Measurements from ENCODE around the gene YIPF1.
"Not testable (repeated sequence)": the region's sequence is repeated elsewhere in the genome, so short reads cannot be mapped to it uniquely, and the experiment has no call there.

The YIPF1 gene

DNA sequence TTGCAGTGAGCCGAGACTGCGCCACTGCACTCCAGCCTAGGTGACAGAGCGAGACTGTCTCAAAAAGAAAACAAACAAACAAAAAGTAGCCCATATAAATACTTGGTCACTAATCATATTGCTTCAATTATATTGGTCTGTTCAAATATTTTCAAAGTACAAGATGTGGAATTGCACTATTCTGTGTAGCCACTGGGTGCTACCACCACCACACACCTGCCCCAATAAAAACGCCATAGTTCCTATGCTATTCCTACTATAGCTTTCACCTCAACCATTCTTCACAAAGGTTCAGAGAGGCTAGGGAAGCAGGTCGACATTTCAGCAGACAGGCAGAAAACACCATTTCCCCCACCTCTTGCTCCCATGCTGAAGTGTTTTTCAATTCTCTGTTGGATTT is 68.2 kb downstream of the YIPF1 start:
- Histone ChIP-seq H3K4me1 (ENCODE audit: control insufficient read depth, insufficient read depth, low read length) (no peaks in the 10 kb centered on the region), H3K9me3 (ENCODE audit: control insufficient read depth, low read length) (no peaks in the 10 kb centered on the region), H3K36me3 (ENCODE audit: control insufficient read depth, insufficient read depth, low read length) (peaks cover 22% of the 10 kb centered on the region), H3K4me3 (ENCODE audit: insufficient read depth, low read depth, low read length) (no peak overlapping the region), H3K27me3 (ENCODE audit: control insufficient read depth, insufficient read depth, low read length, poor library complexity, severe bottlenecking) (no peaks in the 10 kb centered on the region), H3K27ac (ENCODE audit: insufficient read depth, low read depth, low read length, poor library complexity, severe bottlenecking) (no peak overlapping the region)
- 87 to 96% methylated on average over 5 of the region's 5 CpGs for WGBS, 2 experiments

DNA sequence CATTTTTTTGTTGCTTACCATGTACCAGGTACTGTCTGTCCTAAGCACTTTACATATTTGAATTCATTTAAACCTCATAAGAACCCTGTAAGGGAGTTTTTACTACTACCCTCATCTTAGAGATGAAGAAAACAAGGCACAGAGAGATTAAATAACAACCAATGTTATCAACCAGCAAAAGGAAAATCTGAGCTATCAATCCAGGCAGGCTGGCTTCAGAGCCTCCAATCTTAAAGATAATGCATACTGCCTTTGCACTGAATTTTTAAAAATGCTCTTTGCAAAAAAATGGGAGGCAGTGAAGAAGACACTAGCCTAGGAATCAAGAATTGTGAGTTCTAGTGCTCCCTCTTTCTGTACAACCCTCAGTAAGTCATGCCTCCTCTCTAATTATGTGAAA is 70.2 kb downstream of the YIPF1 start:
- no peaks in the 10 kb centered on the region for H3K27me3 ChIP-seq (ENCODE audit: control insufficient read depth, insufficient read depth, low read length, poor library complexity, severe bottlenecking)
- H3K36me3 ChIP-seq (ENCODE audit: control insufficient read depth, insufficient read depth, low read length), result peaks cover 14% of the 10 kb centered on the region
- no peaks in the 10 kb centered on the region for H3K9me3 ChIP-seq (ENCODE audit: control insufficient read depth, low read length)
- H3K4me3 ChIP-seq (ENCODE audit: insufficient read depth, low read depth, low read length), result no peak overlapping the region
- H3K27ac ChIP-seq (ENCODE audit: insufficient read depth, low read depth, low read length, poor library complexity, severe bottlenecking), result no peak overlapping the region
- H3K4me1 ChIP-seq (ENCODE audit: control insufficient read depth, insufficient read depth, low read length), result no peaks in the 10 kb centered on the region

DNA sequence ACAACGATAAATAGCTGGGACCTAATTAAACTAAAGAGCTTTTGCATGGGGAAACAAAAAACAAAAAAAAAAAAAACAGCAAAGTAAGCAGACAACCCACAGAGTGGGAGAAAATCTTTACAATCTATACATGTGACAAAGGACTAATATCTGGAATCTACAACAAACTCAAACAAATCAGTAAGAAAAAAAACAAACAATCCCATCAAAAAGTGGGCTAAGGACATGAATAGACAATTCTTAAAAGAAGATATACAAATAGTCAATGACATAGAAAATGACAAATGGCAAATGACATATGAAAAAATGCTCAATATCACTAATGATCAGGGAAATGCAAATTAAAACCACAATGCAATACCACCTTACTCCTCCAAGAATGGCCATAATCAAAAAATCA is 73.0 kb downstream of the YIPF1 start:
- H3K27me3 ChIP-seq (ENCODE audit: control insufficient read depth, insufficient read depth, low read length, poor library complexity, severe bottlenecking); H3K4me1 ChIP-seq (ENCODE audit: control insufficient read depth, insufficient read depth, low read length); H3K9me3 ChIP-seq (ENCODE audit: control insufficient read depth, low read length); H3K4me3 ChIP-seq (ENCODE audit: insufficient read depth, low read depth, low read length); H3K36me3 ChIP-seq (ENCODE audit: control insufficient read depth, insufficient read depth, low read length); H3K27ac ChIP-seq (ENCODE audit: insufficient read depth, low read depth, low read length, poor library complexity, severe bottlenecking): not testable (repeated sequence)
- WGBS, 2 experiments, result 87 to 88% methylated on average over 1 of the region's 1 CpG

GRCh38 chr1:53815484-53815883 is 74.1 kb downstream of the YIPF1 start:
- H3K27ac ChIP-seq (ENCODE audit: insufficient read depth, low read depth, low read length, poor library complexity, severe bottlenecking); H3K36me3 ChIP-seq (ENCODE audit: control insufficient read depth, insufficient read depth, low read length); H3K27me3 ChIP-seq (ENCODE audit: control insufficient read depth, insufficient read depth, low read length, poor library complexity, severe bottlenecking); H3K9me3 ChIP-seq (ENCODE audit: control insufficient read depth, low read length); H3K4me1 ChIP-seq (ENCODE audit: control insufficient read depth, insufficient read depth, low read length); H3K4me3 ChIP-seq (ENCODE audit: insufficient read depth, low read depth, low read length): not testable (repeated sequence)
- WGBS, 2 experiments, result 91 to 97% methylated on average over 1 of the region's 1 CpG

DNA sequence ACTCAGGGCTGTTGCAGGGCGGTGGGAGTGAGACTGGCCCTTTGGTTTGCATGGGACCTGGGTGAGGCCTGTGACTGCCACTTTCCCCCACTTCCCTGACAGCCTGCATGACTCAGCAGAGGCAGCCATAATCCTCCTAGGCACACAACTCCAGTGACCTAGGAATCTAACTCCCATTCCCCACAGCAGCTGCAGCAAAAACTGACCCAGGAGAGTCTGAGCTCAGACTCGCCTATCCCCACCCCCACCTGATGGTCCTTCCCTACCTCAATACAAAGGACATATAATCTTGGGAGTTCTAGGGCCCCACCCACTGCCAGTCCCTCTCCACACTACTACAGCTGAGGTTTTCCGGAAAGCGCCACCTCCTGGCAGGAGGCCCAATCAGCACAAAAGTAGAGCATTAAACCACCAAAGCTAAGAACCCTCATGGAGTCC is 78.2 kb downstream of the YIPF1 start:
- Histone ChIP-seq H3K36me3 (ENCODE audit: control insufficient read depth, insufficient read depth, low read length) (no peaks in the 10 kb centered on the region), H3K9me3 (ENCODE audit: control insufficient read depth, low read length) (no peaks in the 10 kb centered on the region), H3K27ac (ENCODE audit: insufficient read depth, low read depth, low read length, poor library complexity, severe bottlenecking) (no peak overlapping the region), H3K4me1 (ENCODE audit: control insufficient read depth, insufficient read depth, low read length) (no peaks in the 10 kb centered on the region), H3K4me3 (ENCODE audit: insufficient read depth, low read depth, low read length) (no peak overlapping the region), H3K27me3 (ENCODE audit: control insufficient read depth, insufficient read depth, low read length, poor library complexity, severe bottlenecking) (no peaks in the 10 kb centered on the region)
- 89 to 95% methylated on average over 4 of the region's 4 CpGs for WGBS, 2 experiments

DNA sequence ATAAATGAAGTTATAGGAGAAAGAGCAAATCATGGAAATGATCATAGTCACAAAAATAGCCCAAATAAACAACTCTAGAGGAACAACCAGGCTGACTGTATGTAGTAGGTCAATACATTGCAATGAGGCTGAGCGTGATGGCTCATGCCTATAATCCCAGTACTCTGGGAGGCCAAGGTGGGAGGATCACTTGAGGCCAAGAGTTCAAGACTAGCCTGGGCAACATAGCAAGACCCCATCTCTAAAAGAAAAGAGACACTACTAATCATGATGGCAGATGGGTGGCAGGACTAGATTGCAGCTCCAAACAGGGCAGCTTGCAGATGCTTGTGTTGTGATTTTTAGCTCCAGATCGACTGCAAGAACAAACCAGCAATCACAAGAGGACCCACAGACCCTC is 79.1 kb downstream of the YIPF1 start:
- WGBS, 2 experiments, result 96 to 100% methylated on average over 2 of the region's 2 CpGs
- H3K27me3 ChIP-seq (ENCODE audit: control insufficient read depth, insufficient read depth, low read length, poor library complexity, severe bottlenecking), result no peaks in the 10 kb centered on the region
- H3K4me1 ChIP-seq (ENCODE audit: control insufficient read depth, insufficient read depth, low read length), result no peaks in the 10 kb centered on the region
- no peaks in the 10 kb centered on the region for H3K9me3 ChIP-seq (ENCODE audit: control insufficient read depth, low read length)
- H3K4me3 ChIP-seq (ENCODE audit: insufficient read depth, low read depth, low read length), result no peak overlapping the region
- no peak overlapping the region for H3K27ac ChIP-seq (ENCODE audit: insufficient read depth, low read depth, low read length, poor library complexity, severe bottlenecking)
- H3K36me3 ChIP-seq (ENCODE audit: control insufficient read depth, insufficient read depth, low read length), result peaks cover 2% of the 10 kb centered on the region

DNA sequence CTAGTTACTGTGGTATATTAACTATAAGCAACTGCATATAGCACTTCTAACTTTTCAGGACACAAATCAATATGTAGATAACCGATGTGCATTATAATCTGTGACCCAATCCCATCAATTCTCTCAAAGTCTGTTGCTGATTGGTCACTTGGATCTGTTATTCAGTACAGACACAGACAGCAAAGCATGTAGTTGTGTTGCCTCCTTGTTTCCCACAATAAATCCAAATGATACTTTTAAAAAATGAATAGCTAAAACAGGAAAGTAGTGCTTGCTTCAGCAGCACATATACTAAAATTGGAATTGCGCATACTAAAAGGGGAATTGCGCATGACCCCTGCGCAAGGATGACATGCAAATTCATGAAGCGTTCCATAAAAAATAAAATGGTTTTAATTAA is 79.6 kb downstream of the YIPF1 start:
- Histone ChIP-seq H3K27ac (ENCODE audit: insufficient read depth, low read depth, low read length, poor library complexity, severe bottlenecking) (no peak overlapping the region), H3K9me3 (ENCODE audit: control insufficient read depth, low read length) (no peaks in the 10 kb centered on the region), H3K4me1 (ENCODE audit: control insufficient read depth, insufficient read depth, low read length) (no peaks in the 10 kb centered on the region), H3K4me3 (ENCODE audit: insufficient read depth, low read depth, low read length) (no peak overlapping the region), H3K27me3 (ENCODE audit: control insufficient read depth, insufficient read depth, low read length, poor library complexity, severe bottlenecking) (no peaks in the 10 kb centered on the region), H3K36me3 (ENCODE audit: control insufficient read depth, insufficient read depth, low read length) (peaks cover 6% of the 10 kb centered on the region)
- WGBS, 2 experiments, result 98 to 99% methylated on average over 5 of the region's 5 CpGs

DNA sequence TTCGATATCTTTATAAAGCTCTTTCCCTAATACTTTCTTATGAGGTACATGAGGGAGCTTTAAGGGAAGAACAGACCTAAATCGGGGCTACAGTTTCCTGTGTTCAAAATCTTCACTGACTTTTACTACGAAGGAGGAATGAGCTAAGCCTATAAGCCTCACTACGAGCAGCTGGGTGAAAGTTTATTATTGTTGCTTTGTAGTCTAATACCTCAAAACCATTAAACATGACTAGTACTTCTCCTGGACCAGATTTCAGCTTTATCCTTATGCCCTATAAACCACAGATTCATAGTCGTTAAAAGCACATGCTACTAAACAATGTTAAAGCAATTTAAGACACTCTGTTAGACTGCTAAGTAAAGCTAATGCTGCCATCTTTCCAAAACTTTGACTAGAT is 81.7 kb downstream of the YIPF1 start:
- no peak overlapping the region for H3K27ac ChIP-seq (ENCODE audit: insufficient read depth, low read depth, low read length, poor library complexity, severe bottlenecking)
- H3K4me1 ChIP-seq (ENCODE audit: control insufficient read depth, insufficient read depth, low read length), result no peaks in the 10 kb centered on the region
- no peak overlapping the region for H3K4me3 ChIP-seq (ENCODE audit: insufficient read depth, low read depth, low read length)
- peaks cover 22% of the 10 kb centered on the region for H3K36me3 ChIP-seq (ENCODE audit: control insufficient read depth, insufficient read depth, low read length)
- H3K27me3 ChIP-seq (ENCODE audit: control insufficient read depth, insufficient read depth, low read length, poor library complexity, severe bottlenecking), result no peaks in the 10 kb centered on the region
- WGBS, 2 experiments, result 92 to 95% methylated on average over 4 to 5 of the region's 5 CpGs
- H3K9me3 ChIP-seq (ENCODE audit: control insufficient read depth, low read length), result no peaks in the 10 kb centered on the region

DNA sequence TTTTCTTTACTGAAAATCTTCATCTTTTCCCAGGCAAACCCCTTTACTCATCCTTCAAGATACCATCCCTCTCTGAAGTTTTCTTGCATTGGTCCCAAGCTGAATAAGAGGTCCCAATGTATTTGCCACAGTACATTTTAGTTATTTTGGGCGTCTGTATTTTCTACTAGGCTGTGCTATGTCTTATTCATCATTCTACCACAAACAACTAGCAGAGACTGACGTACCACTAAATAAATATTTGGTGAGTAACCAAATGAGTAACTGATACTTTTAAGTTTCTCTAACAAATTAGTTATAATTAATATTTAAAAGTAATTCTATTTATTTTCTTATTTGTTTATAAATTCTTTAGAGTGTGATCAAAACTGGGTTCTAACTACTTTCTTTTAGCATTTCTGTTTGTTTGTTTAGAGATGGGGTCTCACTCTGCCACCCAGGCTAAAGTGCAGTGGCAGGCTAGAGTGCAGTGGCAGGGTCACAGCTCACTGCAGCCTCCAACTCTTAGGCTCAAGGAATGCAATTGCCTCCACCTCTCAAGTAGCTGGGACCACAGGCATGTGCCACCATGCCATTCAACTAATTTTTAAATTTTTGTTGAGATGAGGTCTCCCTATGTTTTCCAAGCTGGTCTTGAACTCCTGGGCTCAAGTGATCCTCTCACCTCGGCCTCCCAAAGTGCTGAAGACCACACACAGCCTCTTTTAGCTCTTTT is 84.6 kb downstream of the YIPF1 start:
- Histone ChIP-seq H3K27ac (ENCODE audit: insufficient read depth, low read depth, low read length, poor library complexity, severe bottlenecking) (no peak overlapping the region), H3K27me3 (ENCODE audit: control insufficient read depth, insufficient read depth, low read length, poor library complexity, severe bottlenecking) (no peaks in the 10 kb centered on the region), H3K4me1 (ENCODE audit: control insufficient read depth, insufficient read depth, low read length) (no peaks in the 10 kb centered on the region), H3K9me3 (ENCODE audit: control insufficient read depth, low read length) (no peaks in the 10 kb centered on the region), H3K36me3 (ENCODE audit: control insufficient read depth, insufficient read depth, low read length) (peaks cover 27% of the 10 kb centered on the region), H3K4me3 (ENCODE audit: insufficient read depth, low read depth, low read length) (no peak overlapping the region)
- 87 to 90% methylated on average over 2 of the region's 3 CpGs for WGBS, 2 experiments

- WGBS, 2 experiments, result 89 to 92% methylated on average over 7 of the region's 7 CpGs
- peaks cover 27% of the 10 kb centered on the region for H3K36me3 ChIP-seq (ENCODE audit: control insufficient read depth, insufficient read depth, low read length)
Measured at GRCh38 chr1:53804181-53804580, 85.4 kb downstream of the YIPF1 start.

More at GRCh38 chr1:53804181-53804580, 85.4 kb downstream of the YIPF1 start:
- Histone ChIP-seq H3K27ac (ENCODE audit: insufficient read depth, low read depth, low read length, poor library complexity, severe bottlenecking) (no peak overlapping the region), H3K4me1 (ENCODE audit: control insufficient read depth, insufficient read depth, low read length) (no peaks in the 10 kb centered on the region), H3K4me3 (ENCODE audit: insufficient read depth, low read depth, low read length) (no peak overlapping the region), H3K27me3 (ENCODE audit: control insufficient read depth, insufficient read depth, low read length, poor library complexity, severe bottlenecking) (no peaks in the 10 kb centered on the region), H3K9me3 (ENCODE audit: control insufficient read depth, low read length) (no peaks in the 10 kb centered on the region)
